Stimulated activated CD4-positive, alpha-beta T cell treated with anti-CD3 and anti-CD28 coated beads, Interleukin-1b, Interleukin-23, amount 100 ng/mL, for 1 hour (primary cell): Measurements from ENCODE around the gene TM4SF1.
"Not testable (repeated sequence)": the region's sequence is repeated elsewhere in the genome, so short reads cannot be mapped to it uniquely, and the experiment has no call there.

Source experiments
- DNase-seq, 2 donors: peaks; one replicate each; pipeline ENCODE4 v3.0.0-alpha.2; 2020; ENCODE audit warnings: low read depth in 2 of 2

The TM4SF1 gene

DNA sequence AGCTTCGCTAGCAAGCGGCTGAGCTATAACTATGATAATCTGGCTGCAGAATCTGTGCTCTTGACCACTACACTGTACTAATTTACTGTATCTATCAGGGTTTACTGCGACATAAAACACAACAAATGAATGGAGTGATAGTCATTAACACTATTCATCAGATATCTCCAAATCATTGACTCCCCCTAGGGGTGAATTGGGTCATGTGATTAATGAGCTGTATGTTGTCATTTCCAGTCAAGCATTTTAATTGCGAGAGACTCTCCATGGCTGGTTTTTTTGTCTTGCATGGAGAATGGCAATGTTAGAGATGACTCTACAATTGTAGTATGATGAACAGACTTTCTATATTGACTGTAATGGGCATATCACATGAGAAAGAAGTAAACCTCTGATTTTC lies 33.5 kb downstream of the TM4SF1 start:
- DNase-seq, result no peak

DNA sequence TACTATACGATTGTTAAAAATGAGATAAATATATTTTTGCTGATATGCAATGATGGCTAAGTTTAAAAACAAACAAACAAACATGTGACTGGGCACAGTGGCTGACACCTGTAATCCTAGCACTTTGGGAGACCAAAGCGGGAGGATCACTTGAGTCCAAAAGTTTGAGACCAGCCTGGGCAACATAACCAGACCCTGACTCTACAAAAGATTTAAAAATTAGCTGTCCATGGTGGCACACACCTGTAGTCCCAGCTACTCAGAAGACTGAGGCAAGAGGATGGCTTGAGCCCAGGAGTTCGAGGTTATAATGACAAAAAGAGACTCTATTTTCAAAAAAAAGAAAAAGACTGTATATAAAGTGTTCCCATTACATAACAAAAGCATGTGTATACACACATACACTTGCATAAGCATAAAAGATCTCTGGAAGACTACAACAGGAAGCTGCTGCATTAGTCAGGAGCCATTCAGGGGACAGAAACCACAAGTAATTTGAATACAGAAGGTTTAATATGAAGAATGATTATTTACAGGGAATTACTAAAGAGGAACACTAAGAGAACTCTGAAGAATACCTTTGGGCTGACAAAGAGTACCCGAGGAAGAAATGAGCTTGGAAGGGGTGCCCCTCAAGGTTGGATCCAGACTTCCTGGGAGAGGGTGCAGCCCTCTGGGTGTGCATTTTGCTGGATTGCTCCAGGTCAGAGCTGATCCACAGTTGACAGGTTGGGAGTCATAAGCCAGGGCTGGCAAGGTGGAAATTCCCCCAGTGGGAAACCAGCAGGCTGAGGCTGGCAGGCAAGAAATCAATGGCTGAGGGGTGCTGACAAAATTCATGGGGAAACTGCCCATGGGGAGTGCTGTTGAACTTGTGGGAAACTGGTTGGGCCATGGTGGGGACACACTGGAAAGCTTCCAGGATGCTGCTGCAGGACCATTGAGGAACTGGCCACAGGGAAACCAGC lies 34.8 kb downstream of the TM4SF1 start:
- no peak for DNase-seq

GRCh38 chr3:149340310-149340933 lies 37.0 kb downstream of the TM4SF1 start:
- DNase-seq, result no peak

GRCh38 chr3:149339931-149340309 lies 37.5 kb downstream of the TM4SF1 start:
- no peak for DNase-seq

GRCh38 chr3:149337486-149337885 lies 40.0 kb downstream of the TM4SF1 start:
- DNase-seq, result not testable (repeated sequence)

GRCh38 chr3:149336925-149337324 lies 40.5 kb downstream of the TM4SF1 start:
- no peak for DNase-seq

- no peak for DNase-seq
Observed at GRCh38 chr3:149333176-149333859, 44.1 kb downstream of the TM4SF1 start, which contains the start of gene TM4SF18. TSS of gene TM4SF18 (minus strand) at chr3:149333636. CDS start at chr3:149333382, 254 bp downstream.

DNA sequence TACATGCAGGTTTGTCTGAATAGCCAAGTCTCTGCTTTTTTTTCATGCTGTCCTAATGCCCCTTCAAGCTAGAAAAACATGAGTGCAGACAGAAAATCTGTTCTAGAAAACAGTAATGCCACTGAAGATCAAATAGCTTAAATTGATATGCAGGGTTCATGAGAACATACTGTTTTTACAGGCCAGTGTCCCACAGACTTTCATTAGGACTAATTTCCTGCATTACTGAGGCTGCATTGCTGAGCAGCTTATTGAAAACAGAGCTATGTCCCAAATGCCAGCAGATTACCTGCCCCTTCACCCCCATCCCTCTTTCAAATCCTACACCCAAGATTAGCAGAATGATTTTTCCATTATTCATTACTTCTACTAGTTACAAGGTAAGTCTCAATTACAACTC lies 44.7 kb downstream of the TM4SF1 start:
- DNase-seq, result no peak

DNA sequence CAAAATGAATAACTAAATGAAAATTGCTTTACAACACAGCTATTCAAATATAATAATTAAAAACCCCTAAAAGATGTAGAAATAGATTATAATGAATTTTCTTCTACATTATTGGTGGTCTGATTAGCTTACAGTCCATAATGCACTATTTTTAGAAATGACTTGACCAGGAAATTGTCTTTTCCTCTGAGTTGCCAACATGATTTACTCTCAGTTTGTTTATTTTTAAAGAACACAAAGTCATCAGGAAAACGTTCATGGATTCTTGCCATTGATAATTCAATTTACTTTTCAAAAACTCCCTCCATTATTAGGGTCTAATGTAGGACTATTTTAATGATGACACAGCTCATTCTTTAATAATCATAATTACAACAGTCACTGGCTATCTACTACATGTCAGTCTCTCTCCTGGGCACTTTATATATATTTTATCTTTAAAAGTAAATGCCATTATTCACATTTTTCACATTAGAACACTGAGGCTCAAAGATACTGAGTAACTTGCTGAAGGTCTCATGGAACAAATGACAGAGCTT lies 45.2 kb downstream of the TM4SF1 start:
- no peak for DNase-seq

GRCh38 chr3:149331396-149331795 lies 46.1 kb downstream of the TM4SF1 start:
- DNase-seq, result no peak

GRCh38 chr3:149330609-149331331 lies 46.7 kb downstream of the TM4SF1 start:
- DNase-seq, result no peak

DNA sequence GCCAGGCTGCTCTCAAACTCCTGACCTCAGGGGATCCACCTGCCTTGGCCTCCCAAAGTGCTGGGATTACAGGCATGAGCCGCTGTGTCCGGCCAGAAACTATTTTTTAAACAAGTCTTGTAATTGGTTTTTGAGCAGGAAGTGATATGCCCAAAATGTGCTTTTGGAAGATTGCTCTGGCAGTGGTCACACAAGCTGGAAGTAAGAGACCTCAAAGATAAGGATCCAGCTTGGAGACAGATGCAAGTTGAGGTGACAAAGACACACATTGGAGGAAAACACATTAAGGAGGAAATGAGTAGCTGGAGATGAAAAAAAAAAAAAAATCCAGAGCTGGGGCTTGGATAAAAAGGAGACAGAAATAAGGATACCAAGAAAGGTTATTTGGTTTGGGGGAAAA lies 50.3 kb downstream of the TM4SF1 start:
- DNase-seq, result no peak

DNA sequence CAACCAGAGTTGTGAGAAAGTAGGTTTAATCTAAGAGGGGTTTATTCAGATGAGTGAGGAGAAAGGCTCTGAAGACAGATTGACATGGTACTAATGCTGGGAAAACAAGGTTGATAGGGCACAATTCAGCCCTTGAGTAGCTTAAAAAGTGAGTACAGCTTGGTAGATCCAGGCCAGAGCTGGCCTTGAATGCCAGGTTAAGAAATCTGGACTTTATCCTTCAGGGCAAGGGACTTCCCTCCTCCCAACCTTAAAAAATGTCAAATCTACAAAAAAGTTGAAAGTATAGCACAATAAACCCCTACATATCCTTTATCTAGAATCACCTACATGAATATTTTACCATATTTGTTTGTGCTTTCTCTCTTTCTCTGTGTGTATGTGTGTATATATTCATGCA lies 51.9 kb downstream of the TM4SF1 start:
- DNase-seq, result no peak

- DNase-seq, result no peak
Observed at GRCh38 chr3:149324332-149324731, 53.1 kb downstream of the TM4SF1 start.

DNA sequence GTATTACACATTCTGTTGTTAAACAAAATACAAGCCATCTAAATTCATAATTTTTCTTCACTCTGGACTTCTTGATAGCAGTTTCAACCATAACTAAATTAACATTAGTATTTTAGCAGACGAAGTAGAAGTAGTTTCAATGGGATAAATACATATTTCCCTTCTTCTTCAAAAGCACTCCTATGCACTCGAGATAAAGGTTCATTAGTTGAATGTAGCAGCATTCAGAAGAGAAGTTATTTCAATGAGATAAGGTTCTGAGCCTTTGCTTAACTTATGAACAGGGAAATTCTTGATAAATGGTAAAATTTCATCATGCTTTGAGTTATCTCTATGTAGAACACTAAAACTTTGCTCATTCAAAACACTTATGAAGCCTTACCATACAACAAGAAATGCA lies 55.8 kb downstream of the TM4SF1 start:
- no peak for DNase-seq

DNA sequence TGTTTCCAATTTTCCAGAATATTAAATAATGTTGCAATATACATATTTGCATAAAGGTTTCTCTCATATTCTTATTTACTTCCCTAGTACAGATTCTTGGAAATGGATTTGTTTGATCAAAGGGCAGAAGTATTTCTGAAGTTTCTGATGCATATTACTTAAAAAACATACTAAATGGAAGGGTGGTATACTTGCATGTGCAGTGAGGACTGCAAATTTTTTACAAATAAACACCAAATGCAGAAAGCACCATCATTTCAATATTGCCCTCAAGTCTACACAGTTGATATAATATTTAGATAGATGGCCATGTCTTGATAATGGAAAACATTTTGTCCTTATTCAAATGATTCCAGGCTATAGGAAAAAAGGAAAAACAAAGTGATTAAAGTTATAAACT lies 56.3 kb downstream of the TM4SF1 start:
- no peak for DNase-seq

GRCh38 chr3:149319750-149320149 lies 57.7 kb downstream of the TM4SF1 start:
- DNase-seq, result no peak
